HepG2 (cell line): ENCODE data around the gene THSD4. TPM values are rescaled to one million over a fixed set of nuclear protein-coding genes. Genes with fewer than 3 reads are reported as not detected.

Experiments
- ATAC-seq: fragments of 200-7000 bp; cut with Tn5 transposase; 3 replicates; pipeline ENCODE4 v1.9.1; 2020; ENCODE audit warnings: mild to moderate bottlenecking, moderate library complexity
- BruUV-seq: library from RNA; stranded (reverse); fragments of 400-500 nt; replicated peaks from 2 replicates; lab custom pipeline; 2021; lab: Mats Ljungman, UMichigan
- CTCF ChIA-PET: fragments of 300-600 bp; formaldehyde crosslinking; extraction: SDS; loops from one replicate; lab custom pipeline; 2021; ENCODE audit warnings: low total read pairs, inconsistent platforms, low intra/inter-chr PET ratio; lab: Yijun Ruan, JAX
- POLR2A ChIA-PET: fragments of 350-600 bp; sonication (Branson Sonifier 250); formaldehyde crosslinking; loops from one replicate; lab custom pipeline; 2020; ENCODE audit warnings: antibody characterized with exemption, inconsistent platforms; lab: Yijun Ruan, JAX
- DNase-seq: peaks from one replicate; pipeline ENCODE4 v3.0.0-alpha.2; 2015; ENCODE audit warnings: low spot score
- FAIRE-seq: peaks from 3 replicates; lab custom pipeline; 2011; peaks lifted over from hg19 to GRCh38; lab: Jason Lieb, UNC
- H2AFZ ChIP-seq: one replicate; pipeline ENCODE4 v1.6.1; 2011; ENCODE audit warnings: low read length, inconsistent platforms
- H3K27ac ChIP-seq: fragments of 300-600 bp; 3 replicates; pipeline ENCODE4 v1.8.0; 2011; ENCODE audit warnings: mixed run types, mild to moderate bottlenecking, mixed read lengths, low read length, inconsistent platforms; ENCODE audit not compliant: insufficient read depth; ENCODE audit errors: extremely low read length
- H3K27me3 ChIP-seq, 2 experiments: fragments of 200-600 bp in 1 of 2; 2 replicates in 1 of 2; 3 replicates in 1 of 2; pipeline versions ENCODE4 v1.6.0 to v1.8.0; 2011; ENCODE audit warnings: low read length in 2 of 2, mild to moderate bottlenecking in 2 of 2, moderate library complexity in 2 of 2, inconsistent platforms in 1 of 2; ENCODE audit not compliant: insufficient read depth in 2 of 2, control insufficient read depth in 1 of 2
- H3K36me3 ChIP-seq, 2 experiments: fragments of 200-600 bp in 1 of 2; replicated peaks in 1 of 2; 2 replicates in 1 of 2; 3 replicates in 1 of 2; pipeline versions ENCODE4 v1.5.1 to v1.8.0; 2011; ENCODE audit warnings: low read length in 2 of 2, inconsistent platforms in 1 of 2; ENCODE audit not compliant: insufficient read depth in 2 of 2, control insufficient read depth in 1 of 2
- H3K4me1 ChIP-seq: 2 replicates; pipeline ENCODE4 v1.5.1; 2012; ENCODE audit warnings: low read length, inconsistent platforms; ENCODE audit not compliant: insufficient read depth
- H3K4me2 ChIP-seq: 2 replicates; pipeline ENCODE4 v1.6.0; 2011; ENCODE audit warnings: low read depth, low read length, inconsistent platforms
- H3K4me3 ChIP-seq, 3 experiments: fragments of 200-600 bp in 1 of 3; sonication (generic), shearing (Covaris generic) in 1 of 3; replicated peaks in 1 of 3; 2 replicates each; pipeline ENCODE4 v1.5.1; 2011 to 2016; ENCODE audit warnings: low read length in 3 of 3, inconsistent platforms in 2 of 3, low read depth in 2 of 3, mild to moderate bottlenecking in 2 of 3, control low read depth in 1 of 3, mixed read lengths in 1 of 3; ENCODE audit not compliant: insufficient read depth in 1 of 3
- H3K79me2 ChIP-seq: one replicate; pipeline ENCODE4 v1.6.1; 2011; ENCODE audit warnings: low read length, inconsistent platforms; ENCODE audit not compliant: insufficient read depth
- H3K9ac ChIP-seq: 2 replicates; pipeline ENCODE4 v1.6.0; 2011; ENCODE audit warnings: mild to moderate bottlenecking, low read depth, low read length, inconsistent platforms; ENCODE audit not compliant: insufficient read depth
- H3K9me3 ChIP-seq: 2 replicates; pipeline ENCODE4 v1.5.1; 2012; ENCODE audit warnings: mild to moderate bottlenecking, low read length
- H4K20me1 ChIP-seq: 2 replicates; pipeline ENCODE4 v1.6.0; 2011; ENCODE audit warnings: inconsistent platforms, mild to moderate bottlenecking, low read length, moderate library complexity; ENCODE audit not compliant: insufficient read depth
- CHCHD3 ChIP-seq: sonication (generic); formaldehyde crosslinking; IDR thresholded peaks from 2 replicates; pipeline ENCODE4 v1.8.0; 2022; ENCODE audit warnings: mild to moderate bottlenecking, missing genetic modification reagents, moderate library complexity
- FOXP1 ChIP-seq, 2 experiments: fragments of 450-650 bp in 1 of 2; IDR thresholded peaks; 2 replicates each; pipeline ENCODE4 v1.6.1; 2017 to 2018; ENCODE audit warnings: antibody characterized with exemption in 1 of 2
- MAFF ChIP-seq: IDR thresholded peaks from 2 replicates; pipeline ENCODE4 v1.6.1; 2011; ENCODE audit warnings: low read depth, low read length, improper control_type of control experiment
- MAFK ChIP-seq, 2 experiments: IDR thresholded peaks in 1 of 2; conservative IDR thresholded peaks in 1 of 2; 2 replicates each; pipeline ENCODE4 v1.6.1; 2011; ENCODE audit warnings: improper control_type of control experiment in 2 of 2, low read length in 2 of 2
- ZNF839 ChIP-seq: sonication (generic); formaldehyde crosslinking; IDR thresholded peaks from 2 replicates; pipeline ENCODE4 v1.4.0; 2020; ENCODE audit warnings: missing genetic modification reagents, mild to moderate bottlenecking, borderline replicate concordance
- WGBS: methylation state at CpG from one replicate; pipeline ENCODE4 v1.1.6; 2017; ENCODE audit warnings: low lambda C conversion rate; 5-methylcytosine and 5-hydroxymethylcytosine counted together
- in situ Hi-C: cut with HindIII; loops from 2 replicates; pipeline ENCODE4 v1.10.0; 2017; ENCODE audit warnings: low pct_unique_long_range_greater_than_20kb; ENCODE audit not compliant: extremely low pct_ligation_motif_present
- intact Hi-C: fragments of 100-400 bp; cut with micrococcal nuclease; formaldehyde crosslinking; loops from one replicate; pipeline ENCODE4 v1.10.0; 2022; ENCODE audit not compliant: unreplicated experiment
- polyA plus RNA-seq, 8 experiments: library from polyadenylated mRNA; depleted of rRNA in 3 of 8; stranded (reverse) in 7 of 8; unstranded in 1 of 8; fragments of >200 nt; fragmentation: Illumina TruSeq in 4 of 8; extraction: Trizol in 4 of 8; gene quantifications; 2 replicates each; pipeline versions ENCODE4 v1.2.1 to v1.2.3, GENCODE V29; 2011 to 2016; ENCODE audit warnings: low read depth in 4 of 8, missing spikeins in 1 of 8, mixed read lengths in 1 of 8; ENCODE audit not compliant: insufficient read depth in 1 of 8
- total RNA-seq, 5 experiments: library from RNA; depleted of rRNA; stranded (reverse); fragments of >200 nt; fragmentation: Illumina TruSeq; extraction: Trizol; gene quantifications; 2 replicates each; pipeline ENCODE4 v1.2.3, GENCODE V29; 2016; ENCODE audit warnings: low read depth in 1 of 5
- TF ChIP-seq, protein P1 (sequence below): sonication (generic); formaldehyde crosslinking; IDR thresholded peaks from 2 replicates; pipeline ENCODE4 v1.5.1; 2020; ENCODE audit warnings: mild to moderate bottlenecking, missing genetic modification reagents, moderate library complexity
- TF ChIP-seq, protein P2 (sequence below): sonication (generic); formaldehyde crosslinking; IDR thresholded peaks from 2 replicates; pipeline ENCODE4 v1.8.0; 2022; ENCODE audit warnings: missing genetic modification reagents, low read depth, mild to moderate bottlenecking, borderline replicate concordance
- TF ChIP-seq, protein P3 (sequence below): sonication (generic); formaldehyde crosslinking; IDR thresholded peaks from 2 replicates; pipeline ENCODE4 v1.5.0; 2020; ENCODE audit warnings: mild to moderate bottlenecking, missing genetic modification reagents

THSD4 gene
- total and polyA plus RNA-seq, 2 of the 13 experiments (the other 11 are each of a cell fraction or from before 2014, with no cell fraction given), result 0.07 to 0.21 TPM

DNA sequence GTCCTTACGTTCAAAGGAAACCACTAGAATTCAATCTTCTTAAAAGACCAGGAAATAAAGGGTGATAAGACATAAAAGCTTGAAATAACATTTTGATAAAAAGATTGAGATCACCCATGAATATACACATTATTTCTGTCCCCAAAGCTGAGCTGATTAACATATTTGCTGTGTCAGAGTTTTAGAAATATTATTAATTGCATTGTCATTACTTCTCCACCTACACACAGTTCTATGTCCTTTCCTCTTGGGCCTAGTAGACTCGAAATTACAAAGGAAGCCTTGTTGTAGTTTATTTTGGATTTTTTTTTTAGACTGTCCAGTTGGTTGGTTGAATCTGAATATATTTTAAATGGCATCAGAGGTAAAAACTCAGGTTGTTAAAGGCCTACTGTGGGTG lies 614.0 kb downstream of the THSD4 start:
- no peak for FAIRE-seq
- DNase-seq, result no peak
- Histone ChIP-seq H3K27me3 (peaks cover 0 to 5% of the 10 kb centered on the region in 2 experiments; a peak in 1 of 5 replicates), H3K4me1 (peaks cover 22% of the 10 kb centered on the region), H3K9me3 (no peaks in the 10 kb centered on the region), H4K20me1 (no peaks in the 10 kb centered on the region), H3K4me2 (no peak overlapping the region), H3K9ac (no peak overlapping the region), H3K79me2 (no peaks in the 10 kb centered on the region), H3K27ac (no peak overlapping the region), H2AFZ (no peak overlapping the region), H3K36me3 (no peaks in the 10 kb centered on the region), H3K4me3 (no peak overlapping the region)
- ChIA-PET POLR2A (no interaction called here), CTCF (interaction anchor here (2.7 kb wide), 1 partner anchor 154 kb away, joined by 30 read pairs; no protein-coding TSS in a partner anchor)
- in situ Hi-C loops (no loop called here), intact Hi-C loops (no loop called here)
- no TSS peak for BruUV-seq
- 7% methylated on average over 2 of the region's 2 CpGs for WGBS
- TF ChIP-seq, protein P1, sequence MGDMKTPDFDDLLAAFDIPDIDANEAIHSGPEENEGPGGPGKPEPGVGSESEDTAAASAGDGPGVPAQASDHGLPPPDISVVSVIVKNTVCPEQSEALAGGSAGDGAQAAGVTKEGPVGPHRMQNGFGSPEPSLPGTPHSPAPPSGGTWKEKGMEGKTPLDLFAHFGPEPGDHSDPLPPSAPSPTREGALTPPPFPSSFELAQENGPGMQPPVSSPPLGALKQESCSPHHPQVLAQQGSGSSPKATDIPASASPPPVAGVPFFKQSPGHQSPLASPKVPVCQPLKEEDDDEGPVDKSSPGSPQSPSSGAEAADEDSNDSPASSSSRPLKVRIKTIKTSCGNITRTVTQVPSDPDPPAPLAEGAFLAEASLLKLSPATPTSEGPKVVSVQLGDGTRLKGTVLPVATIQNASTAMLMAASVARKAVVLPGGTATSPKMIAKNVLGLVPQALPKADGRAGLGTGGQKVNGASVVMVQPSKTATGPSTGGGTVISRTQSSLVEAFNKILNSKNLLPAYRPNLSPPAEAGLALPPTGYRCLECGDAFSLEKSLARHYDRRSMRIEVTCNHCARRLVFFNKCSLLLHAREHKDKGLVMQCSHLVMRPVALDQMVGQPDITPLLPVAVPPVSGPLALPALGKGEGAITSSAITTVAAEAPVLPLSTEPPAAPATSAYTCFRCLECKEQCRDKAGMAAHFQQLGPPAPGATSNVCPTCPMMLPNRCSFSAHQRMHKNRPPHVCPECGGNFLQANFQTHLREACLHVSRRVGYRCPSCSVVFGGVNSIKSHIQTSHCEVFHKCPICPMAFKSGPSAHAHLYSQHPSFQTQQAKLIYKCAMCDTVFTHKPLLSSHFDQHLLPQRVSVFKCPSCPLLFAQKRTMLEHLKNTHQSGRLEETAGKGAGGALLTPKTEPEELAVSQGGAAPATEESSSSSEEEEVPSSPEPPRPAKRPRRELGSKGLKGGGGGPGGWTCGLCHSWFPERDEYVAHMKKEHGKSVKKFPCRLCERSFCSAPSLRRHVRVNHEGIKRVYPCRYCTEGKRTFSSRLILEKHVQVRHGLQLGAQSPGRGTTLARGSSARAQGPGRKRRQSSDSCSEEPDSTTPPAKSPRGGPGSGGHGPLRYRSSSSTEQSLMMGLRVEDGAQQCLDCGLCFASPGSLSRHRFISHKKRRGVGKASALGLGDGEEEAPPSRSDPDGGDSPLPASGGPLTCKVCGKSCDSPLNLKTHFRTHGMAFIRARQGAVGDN, result no peak
- no peak for TF ChIP-seq FOXP1 (IDR thresholded peaks at IDR 0.05)
- TF ChIP-seq FOXP1 (CRISPR knock-in tag; IDR thresholded peaks at IDR 0.05), result no peak
- no peak for TF ChIP-seq CHCHD3 (CRISPR knock-in tag)
- TF ChIP-seq ZNF839 (CRISPR knock-in tag), result no peak
- TF ChIP-seq, protein P2, sequence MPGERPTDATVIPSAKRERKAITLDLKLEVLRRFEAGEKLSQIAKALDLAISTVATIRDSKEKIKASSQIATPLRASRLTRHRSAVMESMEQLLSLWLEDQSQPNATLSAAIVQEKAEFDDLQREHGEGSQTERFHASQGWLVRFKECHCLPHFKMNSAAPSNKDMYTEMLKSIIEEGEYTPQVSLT (CRISPR knock-in tag), result no peak
- TF ChIP-seq MAFK (conservative IDR thresholded peaks at IDR 0.05 in 1 of 2, IDR thresholded peaks at IDR 0.05 in 1 of 2; ENCODE audit: low read length in 2 of 2), result peak in 1 of 2 experiments; percentile 47; a peak in 2 of 4 replicates
- TF ChIP-seq MAFF, result peak; percentile 49; the same call in 1 of the 2 replicates
- TF ChIP-seq, protein P3, sequence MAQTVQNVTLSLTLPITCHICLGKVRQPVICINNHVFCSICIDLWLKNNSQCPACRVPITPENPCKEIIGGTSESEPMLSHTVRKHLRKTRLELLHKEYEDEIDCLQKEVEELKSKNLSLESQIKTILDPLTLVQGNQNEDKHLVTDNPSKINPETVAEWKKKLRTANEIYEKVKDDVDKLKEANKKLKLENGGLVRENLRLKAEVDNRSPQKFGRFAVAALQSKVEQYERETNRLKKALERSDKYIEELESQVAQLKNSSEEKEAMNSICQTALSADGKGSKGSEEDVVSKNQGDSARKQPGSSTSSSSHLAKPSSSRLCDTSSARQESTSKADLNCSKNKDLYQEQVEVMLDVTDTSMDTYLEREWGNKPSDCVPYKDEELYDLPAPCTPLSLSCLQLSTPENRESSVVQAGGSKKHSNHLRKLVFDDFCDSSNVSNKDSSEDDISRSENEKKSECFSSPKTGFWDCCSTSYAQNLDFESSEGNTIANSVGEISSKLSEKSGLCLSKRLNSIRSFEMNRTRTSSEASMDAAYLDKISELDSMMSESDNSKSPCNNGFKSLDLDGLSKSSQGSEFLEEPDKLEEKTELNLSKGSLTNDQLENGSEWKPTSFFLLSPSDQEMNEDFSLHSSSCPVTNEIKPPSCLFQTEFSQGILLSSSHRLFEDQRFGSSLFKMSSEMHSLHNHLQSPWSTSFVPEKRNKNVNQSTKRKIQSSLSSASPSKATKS (CRISPR knock-in tag), result no peak
- no peak for ATAC-seq
